HG02938 (cell line): ENCODE results near the gene LRP1.

Source experiments
- ATAC-seq: cut with Tn5 transposase; IDR thresholded peaks from one replicate; pipeline ENCODE4 v1.9.1; 2021; ENCODE audit warnings: mild to moderate bottlenecking, moderate library complexity; ENCODE audit not compliant: unreplicated experiment

LRP1 gene

GRCh38 chr12:57127726-57128518, at the start of gene LRP1:
Gene LRP1, plus strand, starts transcription at chr12:57128483. Its CDS starts 482 bp downstream, at chr12:57128965.
- no peak for ATAC-seq

DNA sequence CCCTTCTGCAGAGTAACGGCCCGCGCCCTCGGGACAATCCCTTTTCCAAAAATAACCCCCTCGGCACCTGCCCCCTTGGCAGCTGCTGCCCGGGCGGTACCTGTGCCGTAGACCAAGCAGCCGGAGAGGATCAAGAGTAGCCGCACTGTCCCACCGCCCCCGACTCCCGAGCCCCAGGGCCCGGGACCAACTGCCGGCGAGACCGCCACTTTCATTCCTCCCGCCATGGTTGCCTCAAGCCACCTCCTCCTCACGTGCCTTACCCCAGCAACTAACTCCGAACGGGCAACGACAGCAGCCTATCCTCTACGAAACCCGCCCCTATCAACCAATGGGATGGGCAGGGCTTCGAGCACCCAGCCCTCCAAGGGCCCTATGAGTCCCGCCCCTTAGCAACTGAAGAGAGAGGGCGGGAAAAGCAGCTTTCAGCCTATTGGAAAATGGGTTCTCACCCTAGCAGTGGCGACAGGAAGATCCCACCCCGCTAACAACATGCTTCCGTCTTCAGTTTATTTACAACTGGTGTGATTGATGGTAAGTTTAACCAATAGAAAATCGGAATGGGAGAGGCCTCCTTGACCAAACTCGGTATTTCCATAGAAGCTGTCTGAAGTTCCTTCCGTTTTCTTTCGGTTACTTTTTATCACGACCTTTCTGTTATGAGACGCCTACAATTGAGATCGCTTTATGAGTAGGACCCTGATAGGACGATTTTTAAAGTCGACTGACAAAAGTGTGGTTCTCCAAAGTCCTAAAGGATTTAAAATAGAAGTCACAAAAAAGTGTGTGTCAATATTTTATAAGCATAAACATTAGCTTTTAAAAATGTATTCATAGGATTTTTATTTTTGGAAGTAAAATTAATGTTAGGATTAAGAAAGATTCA, 49.5 kb upstream of the LRP1 start, which contains the start of gene NEMP1:
Gene NEMP1, minus strand, starts transcription at position 273 of the 886 bp plus-strand sequence. Its CDS starts 46 bp downstream, at position 227.
- peak; percentile 96 for ATAC-seq

DNA sequence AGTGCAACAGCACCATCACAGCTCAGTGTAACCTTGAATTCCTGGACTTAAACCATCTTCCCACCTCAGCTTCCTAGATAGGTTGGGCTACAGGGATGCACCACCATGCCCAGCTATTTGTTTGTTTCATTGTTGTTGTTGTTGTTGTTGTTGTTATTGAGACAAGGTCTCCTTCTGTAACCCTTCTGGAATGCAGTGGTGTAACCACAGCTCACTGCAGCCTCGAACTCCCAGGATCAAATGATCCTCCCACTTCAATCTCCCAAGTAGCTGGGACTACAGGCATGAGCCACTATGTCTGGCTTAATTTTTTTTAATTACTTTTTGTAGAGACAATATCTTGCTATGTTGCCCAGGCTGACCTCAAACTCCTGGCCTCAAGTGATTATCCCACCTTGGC, 48.5 kb upstream of the LRP1 start:
- ATAC-seq = no peak

GRCh38 chr12:57080855-57081254, 47.4 kb upstream of the LRP1 start:
- no peak for ATAC-seq

DNA sequence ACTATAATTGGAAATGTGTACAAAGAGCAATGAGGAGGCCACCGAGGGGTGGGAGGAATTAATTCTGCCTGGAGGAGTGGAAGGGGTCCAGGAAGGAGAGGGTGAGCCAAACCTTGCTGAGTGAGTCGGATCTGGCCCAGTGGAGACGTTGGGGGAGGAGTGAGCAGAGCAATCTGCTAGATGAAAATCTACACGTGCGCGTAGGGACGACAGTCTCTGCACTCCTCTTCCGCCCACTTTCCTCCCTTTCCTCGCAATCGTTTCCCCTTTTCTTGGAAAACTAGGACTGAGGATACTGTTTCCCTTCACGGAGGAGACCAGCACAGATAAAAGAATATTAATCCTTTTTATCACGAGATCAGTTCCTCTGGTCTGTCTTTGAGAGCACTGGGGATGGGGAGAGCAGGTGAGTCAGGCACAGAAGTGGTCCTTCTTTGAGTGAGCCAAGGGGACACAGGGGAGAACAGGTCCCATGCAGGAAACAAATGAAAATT, 42.2 kb upstream of the LRP1 start:
- no peak for ATAC-seq

DNA sequence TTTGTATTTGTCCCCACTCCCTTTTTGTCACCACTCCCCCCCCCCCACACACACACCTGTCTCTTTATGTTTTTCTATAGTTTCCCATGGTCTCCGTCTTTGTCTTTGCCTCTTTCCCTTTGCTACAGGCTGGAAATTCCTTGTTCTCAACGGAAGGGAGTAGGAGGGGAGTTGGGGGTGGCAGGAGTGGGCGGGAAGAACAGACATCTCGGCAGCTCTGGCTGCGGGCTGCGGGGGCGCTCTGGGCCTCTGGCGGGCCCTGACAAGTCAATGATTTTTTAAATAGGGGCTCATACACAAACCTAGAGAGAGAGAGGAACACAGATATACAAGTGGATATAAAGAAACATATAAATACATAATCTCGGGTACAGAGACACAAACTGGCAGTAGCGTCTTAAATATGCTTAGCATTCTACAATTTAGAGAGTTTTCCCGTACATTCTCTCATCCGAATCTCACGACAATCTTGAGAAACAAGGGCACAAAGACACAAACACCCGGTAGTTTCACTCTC, 41.7 kb upstream of the LRP1 start:
- no peak for ATAC-seq

- ATAC-seq = peak; percentile 18
Observed at GRCh38 chr12:57087010-57087690, 41.1 kb upstream of the LRP1 start.

DNA sequence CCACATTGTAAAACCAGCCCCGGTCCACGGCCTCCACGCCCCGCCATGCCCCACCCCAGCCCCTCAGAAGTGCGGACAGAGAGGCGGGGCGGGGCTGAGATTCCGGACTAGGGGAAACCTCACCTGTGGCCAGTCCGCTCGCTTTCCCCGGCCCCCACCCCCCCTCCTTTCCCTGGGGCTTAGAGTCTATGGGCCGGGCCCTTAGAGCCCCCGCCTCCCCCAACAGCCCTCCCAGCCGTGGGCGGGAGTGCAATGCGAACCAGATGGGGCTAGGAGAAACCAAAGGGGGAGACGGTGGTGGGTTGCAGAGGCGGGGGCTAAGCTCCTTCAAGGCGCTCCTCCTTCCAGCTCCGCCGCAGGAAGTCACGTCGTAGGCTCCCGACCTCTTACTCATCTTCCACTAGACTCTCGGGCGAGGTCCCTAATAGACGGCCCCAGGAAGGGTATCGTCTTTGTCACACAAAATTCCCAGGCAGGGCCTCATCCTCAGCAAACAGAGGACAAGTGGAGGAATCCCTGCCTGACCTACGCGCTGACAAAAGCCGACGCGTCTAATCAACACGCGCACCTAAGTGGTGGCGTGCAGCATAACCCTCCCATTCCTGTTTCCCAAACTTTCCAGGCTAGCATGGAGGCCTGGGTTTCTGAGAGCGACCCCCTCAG, 40.5 kb upstream of the LRP1 start:
- ATAC-seq = peak; percentile 35

DNA sequence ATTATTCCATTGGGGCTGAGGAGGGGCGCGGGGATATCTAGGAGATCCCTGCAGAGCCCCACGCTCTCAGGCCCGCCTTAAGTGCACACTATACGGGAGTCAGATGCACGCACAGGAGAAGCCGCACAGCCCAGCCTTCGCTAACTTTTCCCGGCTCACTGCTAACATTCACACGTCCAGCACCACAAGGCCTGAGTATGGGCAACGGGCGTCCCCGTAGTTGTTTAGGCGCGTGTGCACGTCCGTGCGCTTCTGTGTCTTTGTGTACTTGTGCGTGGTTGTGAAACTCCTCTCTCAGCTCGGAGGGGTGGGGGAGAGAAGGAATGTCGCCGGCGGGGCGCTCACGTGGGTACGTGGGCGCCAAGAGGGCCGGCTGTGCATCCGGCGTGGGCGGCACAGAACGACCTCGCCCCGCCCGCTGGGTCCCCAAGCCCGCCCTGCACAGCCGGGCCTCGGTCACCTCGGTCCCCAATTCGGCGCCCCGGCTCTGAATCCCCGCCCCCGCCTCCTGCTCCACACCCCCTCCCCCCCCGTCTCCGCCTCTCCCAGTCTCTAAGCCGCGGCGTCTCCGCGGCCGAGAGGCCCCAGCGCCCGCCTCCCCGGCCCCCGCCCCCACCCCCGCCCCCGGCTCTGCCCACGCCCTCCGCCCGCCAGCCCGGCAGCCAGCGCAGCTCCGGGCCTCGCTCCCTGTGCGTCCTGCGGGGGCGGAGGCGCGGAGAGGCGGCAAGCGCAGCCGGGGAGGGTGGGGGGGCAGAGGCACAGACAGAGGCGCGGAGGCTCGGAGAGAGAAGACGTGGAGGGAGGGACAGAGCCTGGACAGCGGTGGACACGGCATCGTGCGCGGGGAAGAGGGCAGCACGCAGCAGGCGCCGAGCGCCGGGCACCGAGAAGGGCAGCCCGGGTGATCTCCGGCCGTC, 39.7 kb upstream of the LRP1 start, which contains the start of gene NAB2:
Gene NAB2, plus strand, starts transcription at position 761 of the 917 bp plus-strand sequence. CDS start 158 bp downstream, outside the sequence.
- peak; percentile 39 for ATAC-seq

- no peak for ATAC-seq
Observed at GRCh38 chr12:57089271-57090245, 38.7 kb upstream of the LRP1 start.

DNA sequence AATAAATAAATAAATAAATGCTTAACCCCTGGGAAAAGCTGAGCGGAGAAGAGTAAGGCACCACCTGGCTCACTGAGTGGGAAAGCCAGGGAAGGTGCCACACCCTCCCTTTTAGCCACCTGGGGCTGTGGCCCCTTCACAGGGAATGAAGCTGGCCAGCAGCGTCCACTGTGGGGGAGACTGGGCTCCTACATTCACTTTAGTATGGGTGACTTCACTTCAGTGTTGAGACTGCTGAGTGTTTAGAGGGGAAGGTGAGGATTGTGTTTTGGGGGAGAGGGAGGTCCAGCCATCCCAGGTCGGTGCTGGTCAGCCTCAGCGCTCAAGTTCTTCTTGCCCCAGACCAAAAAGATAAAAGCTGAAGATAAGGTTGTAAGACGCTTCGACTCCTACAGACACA, 37.8 kb upstream of the LRP1 start:
- ATAC-seq = no peak

DNA sequence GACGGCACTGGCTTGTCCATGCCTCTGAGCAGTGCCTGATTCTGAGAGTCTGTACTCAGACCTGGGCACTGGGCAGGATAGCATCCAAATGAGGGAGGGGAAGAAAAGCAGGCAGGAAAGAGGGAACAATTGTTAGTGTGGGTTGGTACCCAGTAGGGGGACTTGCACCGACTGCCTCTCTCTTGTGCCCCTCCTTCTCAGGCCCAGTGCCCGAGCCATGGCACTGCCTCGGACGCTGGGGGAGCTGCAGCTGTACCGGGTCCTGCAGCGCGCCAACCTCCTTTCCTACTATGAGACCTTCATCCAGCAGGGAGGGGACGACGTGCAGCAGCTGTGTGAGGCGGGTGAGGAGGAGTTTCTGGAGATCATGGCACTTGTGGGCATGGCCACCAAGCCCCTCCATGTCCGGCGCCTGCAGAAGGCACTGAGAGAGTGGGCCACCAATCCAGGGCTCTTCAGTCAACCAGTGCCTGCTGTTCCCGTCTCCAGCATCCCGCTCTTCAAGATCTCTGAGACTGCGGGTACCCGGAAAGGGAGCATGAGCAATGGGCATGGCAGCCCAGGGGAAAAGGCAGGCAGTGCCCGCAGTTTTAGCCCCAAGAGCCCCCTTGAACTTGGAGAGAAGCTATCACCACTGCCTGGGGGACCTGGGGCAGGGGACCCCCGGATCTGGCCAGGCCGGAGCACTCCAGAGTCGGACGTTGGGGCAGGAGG, 37.2 kb upstream of the LRP1 start:
- no peak for ATAC-seq

GRCh38 chr12:57091638-57092528, 36.4 kb upstream of the LRP1 start:
- no peak for ATAC-seq

DNA sequence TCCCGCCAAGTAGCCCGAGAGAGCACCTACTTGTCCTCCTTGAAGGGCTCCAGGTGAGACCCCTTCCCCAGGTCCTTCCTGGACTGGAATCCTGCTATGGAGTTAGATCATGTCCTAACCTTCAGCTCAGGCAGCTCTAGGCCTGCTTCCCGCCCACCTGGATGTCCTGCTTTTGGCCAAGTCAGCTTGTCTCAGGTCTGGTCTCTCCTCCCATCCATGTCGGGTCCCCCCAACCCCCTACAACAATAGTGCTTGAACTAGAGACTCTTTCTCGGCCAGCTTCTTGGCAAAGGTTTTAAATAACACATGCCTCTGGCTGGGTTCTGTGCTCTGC, 35.8 kb upstream of the LRP1 start:
- no peak for ATAC-seq

DNA sequence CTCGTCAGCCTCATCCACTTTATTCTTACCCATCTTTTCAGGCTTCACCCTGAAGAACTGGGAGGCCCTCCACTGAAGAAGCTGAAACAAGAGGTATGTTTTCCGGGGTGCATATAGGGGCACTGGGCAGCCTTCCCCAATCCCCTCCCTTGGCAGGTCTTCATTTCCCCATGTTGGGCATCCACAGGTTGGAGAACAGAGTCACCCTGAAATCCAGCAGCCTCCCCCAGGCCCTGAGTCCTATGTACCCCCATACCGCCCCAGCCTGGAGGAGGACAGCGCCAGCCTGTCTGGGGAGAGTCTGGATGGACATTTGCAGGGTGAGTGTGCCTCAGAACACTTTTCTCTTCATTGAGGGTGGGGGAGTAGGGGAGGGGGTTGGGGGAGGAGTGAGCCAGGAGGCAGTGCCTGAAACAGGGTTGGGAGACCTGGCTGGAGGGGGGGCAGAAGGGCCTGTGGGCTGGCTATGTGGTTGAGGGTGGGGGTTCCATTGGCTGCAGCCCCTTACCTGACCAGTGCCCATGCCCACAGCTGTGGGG, 35.3 kb upstream of the LRP1 start:
- ATAC-seq = no peak
